OCI-LY1 (cell line): ENCODE measurements around the gene WIPF1.
A peak's percentile ranks its signal among the peaks of the same experiment; 100 is the strongest.

Experiments
- H2AFZ ChIP-seq: fragments of 200-600 bp; sonication (generic), shearing (Covaris generic); 2 replicates; pipeline ENCODE4 v1.6.0; 2014; ENCODE audit warnings: antibody characterized with exemption, mild to moderate bottlenecking, low read length
- H3F3A ChIP-seq: fragments of 200-600 bp; sonication (generic), shearing (Covaris generic); 2 replicates; pipeline ENCODE4 v1.6.0; 2014; ENCODE audit warnings: mild to moderate bottlenecking, antibody characterized with exemption, low read length, moderate library complexity; ENCODE audit not compliant: insufficient read depth
- H3K27ac ChIP-seq: fragments of 200-600 bp; sonication (generic); 2 replicates; pipeline ENCODE4 v1.5.1; 2014; ENCODE audit warnings: low read length, mixed run types, mild to moderate bottlenecking, low read depth; ENCODE audit not compliant: poor library complexity, severe bottlenecking
- H3K27me3 ChIP-seq: fragments of 200-600 bp; sonication (generic); 2 replicates; pipeline ENCODE4 v1.6.0; 2014; ENCODE audit warnings: antibody characterized with exemption, mild to moderate bottlenecking, low read length, moderate library complexity; ENCODE audit not compliant: insufficient read depth
- H3K36me3 ChIP-seq: fragments of 200-600 bp; sonication (generic); 2 replicates; pipeline ENCODE4 v1.6.1; 2014; ENCODE audit warnings: mild to moderate bottlenecking, antibody characterized with exemption, low read length, moderate library complexity, mixed read lengths; ENCODE audit not compliant: insufficient read depth
- H3K4me1 ChIP-seq: fragments of 200-600 bp; sonication (generic); 2 replicates; pipeline ENCODE4 v1.5.1; 2014; ENCODE audit warnings: mild to moderate bottlenecking, low read length, moderate library complexity; ENCODE audit not compliant: insufficient read depth, severe bottlenecking
- H3K4me2 ChIP-seq: fragments of 200-600 bp; sonication (generic), shearing (Covaris generic); 2 replicates; pipeline ENCODE4 v1.6.1; 2014; ENCODE audit warnings: low read length
- H3K4me3 ChIP-seq: fragments of 200-600 bp; sonication (generic); 2 replicates; pipeline ENCODE4 v1.5.1; 2014; ENCODE audit warnings: low read length, low read depth, mild to moderate bottlenecking, mixed read lengths; ENCODE audit not compliant: poor library complexity, severe bottlenecking
- H3K79me2 ChIP-seq: fragments of 200-600 bp; shearing (Covaris generic); 2 replicates; pipeline ENCODE4 v1.6.1; 2016; ENCODE audit warnings: mixed run types, low read length, mixed read lengths; ENCODE audit not compliant: insufficient read depth
- H3K9ac ChIP-seq: fragments of 200-600 bp; sonication (generic), shearing (Covaris generic); 2 replicates; pipeline ENCODE4 v1.6.1; 2014; ENCODE audit warnings: mild to moderate bottlenecking, low read length, mixed read lengths
- H3K9me2 ChIP-seq: fragments of 200-600 bp; sonication (generic), shearing (Covaris generic); 2 replicates; pipeline ENCODE4 v1.6.1; 2014; ENCODE audit warnings: low read depth, mild to moderate bottlenecking, low read length, mixed read lengths
- H3K9me3 ChIP-seq: fragments of 200-600 bp; shearing (Covaris generic); 2 replicates; pipeline ENCODE4 v1.6.1; 2014; ENCODE audit warnings: low read length, mixed read lengths
- H4K20me1 ChIP-seq: fragments of 200-600 bp; sonication (generic), shearing (Covaris generic); 2 replicates; pipeline ENCODE4 v1.6.0; 2016; ENCODE audit warnings: mild to moderate bottlenecking, low read length; ENCODE audit not compliant: insufficient read depth
- EZH2 ChIP-seq: fragments of 200-600 bp; sonication (generic), shearing (Covaris generic); IDR thresholded peaks from 2 replicates; pipeline ENCODE4 v1.8.0; 2017; ENCODE audit warnings: borderline replicate concordance, mixed run types, mild to moderate bottlenecking, antibody characterized with exemption, low read length, moderate library complexity, mixed read lengths
- TF ChIP-seq, protein P1 (sequence below): fragments of 200-600 bp; sonication (generic), shearing (Covaris generic); IDR thresholded peaks from 2 replicates; pipeline ENCODE4 v1.5.1; 2017; ENCODE audit warnings: mild to moderate bottlenecking, antibody characterized with exemption, low read length, moderate library complexity, mixed read lengths

The WIPF1 gene

DNA sequence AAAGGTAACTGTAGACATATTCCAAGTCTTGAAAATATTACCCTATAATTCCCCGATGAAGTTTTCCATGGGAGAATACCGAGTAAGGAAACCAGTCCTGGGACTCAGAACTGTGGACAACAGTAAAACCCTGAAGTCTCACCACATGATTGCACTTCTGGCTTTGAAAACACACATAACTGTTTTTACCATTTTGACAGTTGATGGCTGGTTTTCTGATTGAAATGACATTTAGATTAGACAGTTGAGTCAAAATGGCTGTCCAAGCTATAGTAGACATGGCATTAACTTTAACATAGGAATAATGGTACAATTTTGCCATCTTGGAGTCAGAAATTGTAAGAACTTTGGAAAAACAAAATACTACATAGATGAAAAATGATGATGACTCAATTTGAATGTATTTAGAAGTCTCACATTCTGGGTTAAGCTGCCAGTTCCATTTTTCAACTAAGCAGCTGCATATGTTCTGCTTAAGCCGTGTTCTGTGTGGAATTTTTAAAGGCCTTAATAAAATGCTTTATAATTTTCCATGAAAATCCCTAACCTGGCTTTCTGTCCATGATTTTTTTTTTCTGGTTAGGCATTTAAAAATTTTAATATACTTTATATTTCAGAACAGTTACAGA lies 38.3 kb upstream of the WIPF1 start:
- Histone ChIP-seq H3K4me3 (no peak overlapping the region), H3K4me1 (peaks cover 42% of the 10 kb centered on the region), H3K27me3 (no peaks in the 10 kb centered on the region; the same call in 1 of the 2 replicates), H3K9ac (no peak overlapping the region), H4K20me1 (no peaks in the 10 kb centered on the region), H2AFZ (peak overlapping the region; percentile 57; the same call in 1 of the 2 replicates), H3K9me2 (no peaks in the 10 kb centered on the region), H3K79me2 (peaks cover 26% of the 10 kb centered on the region), H3K27ac (peak overlapping the region; percentile 85), H3K9me3 (peaks cover 1% of the 10 kb centered on the region), H3K4me2 (no peak overlapping the region), H3F3A (no peaks in the 10 kb centered on the region), H3K36me3 (peaks cover 10% of the 10 kb centered on the region)
- TF ChIP-seq EZH2: no peak
- TF ChIP-seq, protein P1, sequence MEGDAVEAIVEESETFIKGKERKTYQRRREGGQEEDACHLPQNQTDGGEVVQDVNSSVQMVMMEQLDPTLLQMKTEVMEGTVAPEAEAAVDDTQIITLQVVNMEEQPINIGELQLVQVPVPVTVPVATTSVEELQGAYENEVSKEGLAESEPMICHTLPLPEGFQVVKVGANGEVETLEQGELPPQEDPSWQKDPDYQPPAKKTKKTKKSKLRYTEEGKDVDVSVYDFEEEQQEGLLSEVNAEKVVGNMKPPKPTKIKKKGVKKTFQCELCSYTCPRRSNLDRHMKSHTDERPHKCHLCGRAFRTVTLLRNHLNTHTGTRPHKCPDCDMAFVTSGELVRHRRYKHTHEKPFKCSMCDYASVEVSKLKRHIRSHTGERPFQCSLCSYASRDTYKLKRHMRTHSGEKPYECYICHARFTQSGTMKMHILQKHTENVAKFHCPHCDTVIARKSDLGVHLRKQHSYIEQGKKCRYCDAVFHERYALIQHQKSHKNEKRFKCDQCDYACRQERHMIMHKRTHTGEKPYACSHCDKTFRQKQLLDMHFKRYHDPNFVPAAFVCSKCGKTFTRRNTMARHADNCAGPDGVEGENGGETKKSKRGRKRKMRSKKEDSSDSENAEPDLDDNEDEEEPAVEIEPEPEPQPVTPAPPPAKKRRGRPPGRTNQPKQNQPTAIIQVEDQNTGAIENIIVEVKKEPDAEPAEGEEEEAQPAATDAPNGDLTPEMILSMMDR: no peak

DNA sequence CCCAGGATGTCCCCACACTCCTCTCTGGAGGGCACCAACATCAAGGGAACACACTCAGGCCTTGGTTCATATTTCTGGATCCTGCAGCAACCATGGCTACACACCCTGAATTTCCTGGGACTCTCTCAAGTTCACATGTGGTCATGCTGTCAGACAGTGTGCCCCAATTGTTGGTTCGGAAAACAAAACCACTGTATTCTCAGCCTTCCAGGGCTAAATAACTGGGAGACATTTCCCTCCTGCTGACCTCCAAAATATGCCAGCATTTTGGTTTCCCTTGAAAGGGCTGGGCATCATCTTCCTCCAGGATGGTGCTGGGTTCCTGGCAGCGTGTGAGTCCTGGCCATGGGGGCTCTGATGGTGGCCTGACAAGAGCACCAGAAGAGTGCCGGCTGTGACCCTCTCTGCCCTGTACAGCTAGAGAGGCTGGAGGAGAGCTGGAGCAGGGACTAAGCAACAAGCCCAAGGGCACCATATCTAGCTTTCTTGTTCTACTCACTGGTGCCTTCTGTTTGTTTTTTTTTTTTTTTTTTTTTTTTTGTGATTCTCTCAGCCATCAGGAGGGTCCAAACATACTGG lies 37.5 kb upstream of the WIPF1 start:
- Histone ChIP-seq H3K4me1 (peaks cover 42% of the 10 kb centered on the region), H3K4me2 (peak overlapping the region; percentile 98), H3K79me2 (peaks cover 26% of the 10 kb centered on the region), H2AFZ (no peak overlapping the region), H3K9me2 (no peaks in the 10 kb centered on the region), H3K36me3 (peaks cover 18% of the 10 kb centered on the region), H3K9ac (peak overlapping the region; percentile 83; the same call in 1 of the 2 replicates), H3K27ac (peak overlapping the region; percentile 85), H4K20me1 (no peaks in the 10 kb centered on the region), H3F3A (no peaks in the 10 kb centered on the region), H3K4me3 (peak overlapping the region; percentile 71), H3K27me3 (no peaks in the 10 kb centered on the region), H3K9me3 (no peaks in the 10 kb centered on the region)
- TF ChIP-seq EZH2: no peak
- TF ChIP-seq, protein P1: peak; percentile 46; the same call in 1 of the 2 replicates

DNA sequence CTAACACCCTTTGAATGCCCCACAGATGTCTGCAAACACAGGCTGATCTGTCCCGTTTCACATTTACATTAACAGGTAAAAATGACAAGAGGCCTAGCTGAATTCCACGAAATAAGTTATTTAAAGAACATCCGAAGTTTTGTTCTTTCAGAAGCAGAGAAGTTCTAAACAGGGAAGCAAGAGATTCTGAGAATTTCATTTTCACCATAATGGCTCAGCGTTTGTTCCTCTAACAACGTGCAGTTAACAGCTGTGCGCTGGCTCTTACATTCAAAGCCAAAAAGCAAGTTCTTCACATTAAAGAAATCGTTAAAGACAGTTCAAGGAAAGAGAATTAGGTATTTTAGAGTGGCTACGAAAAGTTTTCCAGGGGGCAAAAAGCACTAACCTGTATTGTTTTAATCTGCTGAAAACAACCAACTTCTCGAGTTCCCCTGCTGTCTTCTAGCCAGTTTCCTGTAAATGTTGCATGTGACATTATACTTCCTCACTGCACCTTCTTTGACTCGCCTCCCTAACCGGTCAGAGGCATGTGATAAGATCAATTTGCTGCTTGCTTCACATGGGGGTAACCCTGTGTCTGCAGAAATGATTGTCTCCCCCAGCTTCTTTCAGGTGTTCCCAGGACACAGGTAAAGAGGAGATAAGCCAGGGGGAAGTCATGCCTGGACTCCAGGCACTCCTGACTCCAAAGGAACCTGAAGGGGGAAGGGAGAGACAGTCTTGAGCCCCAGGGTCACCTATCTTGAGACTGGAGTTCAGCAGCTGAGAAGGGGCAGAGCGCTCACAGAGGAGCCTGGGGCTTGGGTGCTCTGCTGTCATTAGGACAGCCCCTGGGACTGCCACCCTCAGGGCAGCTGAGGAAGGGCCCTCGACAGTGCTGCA lies 36.8 kb upstream of the WIPF1 start:
- no peaks in the 10 kb centered on the region for H3K9me3 ChIP-seq
- H3K27ac ChIP-seq: peak overlapping the region; percentile 85
- H3K79me2 ChIP-seq: peaks cover 26% of the 10 kb centered on the region
- peaks cover 25% of the 10 kb centered on the region for H3K36me3 ChIP-seq
- no peaks in the 10 kb centered on the region for H4K20me1 ChIP-seq
- H3K9me2 ChIP-seq: no peaks in the 10 kb centered on the region
- H3K4me3 ChIP-seq: peak overlapping the region; percentile 71
- H3K9ac ChIP-seq: peak overlapping the region; percentile 83
- H3K4me1 ChIP-seq: peaks cover 42% of the 10 kb centered on the region
- H3F3A ChIP-seq: no peaks in the 10 kb centered on the region
- H2AFZ ChIP-seq: 0 out of 2 replicates have a peak overlapping the region, but pooled peaks have one; percentile 10
- TF ChIP-seq EZH2: no peak
- TF ChIP-seq, protein P1: no peak; the same call in 1 of the 2 replicates
- no peaks in the 10 kb centered on the region for H3K27me3 ChIP-seq
- H3K4me2 ChIP-seq: peak overlapping the region; percentile 98
